GM12873 (cell line): ENCODE results near the gene PSMD1.

Source experiments
- TF ChIP-seq, protein P1 (sequence below): IDR thresholded peaks from 2 replicates; pipeline ENCODE4 v1.5.1; 2012; ENCODE audit warnings: low read depth, mild to moderate bottlenecking, moderate library complexity, low read length, control low read depth; ENCODE audit not compliant: insufficient read depth; ENCODE audit errors: missing control alignments

PSMD1 gene

DNA sequence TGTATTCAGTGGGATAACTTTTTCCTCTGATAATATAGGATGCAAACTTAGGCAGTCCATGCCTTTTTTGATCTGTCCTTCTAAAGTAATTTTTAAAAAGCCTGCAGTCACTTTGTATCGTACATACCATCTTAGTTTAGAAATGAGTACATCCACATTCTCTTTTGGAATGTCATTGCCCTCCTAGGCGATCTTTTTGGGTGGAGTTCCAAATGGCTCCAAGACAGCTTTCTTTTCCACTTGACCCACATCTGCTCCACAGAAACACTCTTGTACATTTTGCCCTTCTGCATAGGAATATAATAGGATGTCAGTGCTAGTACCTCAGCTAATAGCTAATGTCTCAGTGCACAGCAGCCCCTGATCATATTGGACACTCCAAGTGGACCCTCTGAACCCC lies 90.0 kb downstream of the PSMD1 start:
- TF ChIP-seq, protein P1, sequence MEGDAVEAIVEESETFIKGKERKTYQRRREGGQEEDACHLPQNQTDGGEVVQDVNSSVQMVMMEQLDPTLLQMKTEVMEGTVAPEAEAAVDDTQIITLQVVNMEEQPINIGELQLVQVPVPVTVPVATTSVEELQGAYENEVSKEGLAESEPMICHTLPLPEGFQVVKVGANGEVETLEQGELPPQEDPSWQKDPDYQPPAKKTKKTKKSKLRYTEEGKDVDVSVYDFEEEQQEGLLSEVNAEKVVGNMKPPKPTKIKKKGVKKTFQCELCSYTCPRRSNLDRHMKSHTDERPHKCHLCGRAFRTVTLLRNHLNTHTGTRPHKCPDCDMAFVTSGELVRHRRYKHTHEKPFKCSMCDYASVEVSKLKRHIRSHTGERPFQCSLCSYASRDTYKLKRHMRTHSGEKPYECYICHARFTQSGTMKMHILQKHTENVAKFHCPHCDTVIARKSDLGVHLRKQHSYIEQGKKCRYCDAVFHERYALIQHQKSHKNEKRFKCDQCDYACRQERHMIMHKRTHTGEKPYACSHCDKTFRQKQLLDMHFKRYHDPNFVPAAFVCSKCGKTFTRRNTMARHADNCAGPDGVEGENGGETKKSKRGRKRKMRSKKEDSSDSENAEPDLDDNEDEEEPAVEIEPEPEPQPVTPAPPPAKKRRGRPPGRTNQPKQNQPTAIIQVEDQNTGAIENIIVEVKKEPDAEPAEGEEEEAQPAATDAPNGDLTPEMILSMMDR: no peak

DNA sequence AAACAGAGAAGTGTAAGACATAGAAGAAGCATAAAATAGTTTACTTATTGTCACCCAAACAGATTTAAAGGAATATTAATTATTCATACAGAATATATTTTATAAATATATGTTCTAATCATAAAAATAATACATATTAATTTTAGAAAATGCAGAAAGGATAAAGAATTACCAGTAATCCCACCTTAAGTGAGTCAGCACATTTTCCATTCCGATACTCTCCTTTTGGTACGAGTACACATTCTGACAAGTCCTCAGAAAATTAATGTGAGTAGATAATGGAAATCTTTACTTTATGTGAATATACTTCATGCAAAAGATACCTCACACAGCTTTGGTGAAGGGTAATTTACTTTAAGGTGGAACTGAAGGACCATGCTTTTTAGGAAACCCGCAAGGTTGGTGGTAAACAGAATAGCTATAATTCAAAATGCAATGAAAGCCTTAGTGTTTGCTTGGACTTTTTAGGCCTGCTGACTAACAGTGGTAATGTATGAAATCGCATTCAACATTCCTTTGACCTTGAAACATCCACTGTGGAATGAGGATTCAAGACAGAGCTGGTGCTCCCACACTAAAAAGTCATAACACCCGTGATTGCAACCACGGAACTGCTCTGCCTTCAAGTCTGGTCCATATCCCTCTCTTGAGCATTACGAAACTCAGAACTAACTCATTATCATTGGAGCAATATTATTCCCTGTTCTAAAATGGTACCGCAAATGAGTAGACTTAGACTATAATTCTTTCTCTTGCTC lies 96.3 kb downstream of the PSMD1 start:
- TF ChIP-seq, protein P1: no peak

DNA sequence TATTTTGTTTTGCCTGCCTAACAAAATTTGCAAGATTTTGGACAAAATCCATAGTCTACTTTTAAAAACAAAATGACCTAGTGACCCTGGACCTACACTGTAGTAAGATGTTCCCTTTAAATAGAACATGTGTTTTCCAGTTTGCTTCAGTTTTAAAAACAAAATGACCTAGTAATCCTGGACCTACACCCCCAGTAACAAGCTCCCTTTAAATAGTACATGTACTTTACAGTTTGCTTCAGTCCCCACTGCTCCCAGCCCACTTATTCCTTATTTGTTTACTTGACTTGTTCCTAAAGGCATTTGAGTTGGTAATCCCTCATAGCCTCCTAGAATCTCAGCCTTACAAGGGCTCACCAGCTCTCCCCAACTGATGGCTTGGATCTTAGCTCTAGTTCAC lies 102.6 kb downstream of the PSMD1 start:
- TF ChIP-seq, protein P1: no peak

DNA sequence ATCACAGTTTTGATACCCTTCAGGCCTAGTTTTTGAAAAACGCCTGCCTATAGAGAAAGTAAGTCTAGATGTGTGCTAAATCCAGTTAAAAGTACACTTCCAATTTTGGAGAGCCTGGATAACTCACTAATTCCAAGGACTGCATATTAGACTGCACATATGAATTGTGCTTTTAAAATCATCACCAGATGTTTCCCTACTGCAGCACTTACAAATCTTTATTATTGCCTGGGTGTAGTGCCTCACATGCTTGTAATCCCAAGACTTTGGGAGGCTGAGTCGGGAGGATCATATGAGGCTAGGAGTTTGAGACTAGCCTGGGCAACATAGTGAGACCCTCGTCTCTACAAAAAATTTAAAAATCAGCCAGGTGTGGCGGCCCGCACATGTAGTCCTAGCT lies 104.0 kb downstream of the PSMD1 start:
- TF ChIP-seq, protein P1: no peak

DNA sequence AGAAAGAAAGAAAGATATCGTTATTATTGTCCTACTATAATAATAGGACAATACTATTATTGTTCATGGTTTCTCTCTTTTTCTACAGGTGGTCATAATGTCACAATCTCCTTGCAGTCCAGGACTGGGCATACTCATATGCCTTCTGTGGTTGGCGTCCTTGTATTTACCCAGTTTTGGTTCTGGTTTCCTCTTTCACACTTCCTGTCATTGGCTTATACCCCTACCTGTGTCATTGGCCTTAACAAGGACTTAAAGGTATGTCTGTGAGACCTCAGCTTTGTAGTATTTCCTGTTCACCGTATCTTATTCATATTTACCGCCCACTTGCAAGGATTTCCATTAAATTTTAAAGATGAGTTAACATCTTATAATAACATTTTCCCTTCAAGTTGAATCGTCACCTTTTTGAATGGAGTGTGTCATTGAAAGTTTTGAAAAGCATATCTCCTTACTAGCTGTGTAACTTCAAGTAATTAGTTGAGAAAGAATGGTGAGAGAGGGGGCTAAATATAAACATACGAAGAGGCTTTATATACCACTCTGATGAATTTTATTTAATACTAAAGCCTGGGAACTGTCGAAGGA lies 104.7 kb downstream of the PSMD1 start:
- TF ChIP-seq, protein P1: no peak

DNA sequence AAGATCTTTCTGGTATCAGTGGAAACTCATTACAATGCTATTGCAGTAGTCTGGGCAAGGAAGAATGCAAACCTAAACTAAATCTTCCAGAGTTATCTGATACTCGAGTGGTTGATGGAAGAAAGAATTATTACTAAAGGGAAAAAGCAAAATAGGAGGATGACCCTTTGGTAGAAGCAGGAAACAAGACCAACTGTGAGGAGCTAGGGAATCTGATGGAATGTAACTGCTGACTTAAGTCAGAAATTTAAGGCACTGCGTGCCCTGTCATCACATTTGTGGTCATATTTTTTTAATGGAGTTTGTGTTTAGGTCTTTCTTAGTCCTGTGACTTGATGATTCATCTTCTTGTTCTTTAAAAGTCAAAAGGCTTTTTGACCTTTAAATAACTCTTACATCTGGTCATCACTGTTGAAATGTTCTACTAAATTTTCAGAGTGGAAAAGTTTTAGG lies 105.2 kb downstream of the PSMD1 start:
- TF ChIP-seq, protein P1: no peak

DNA sequence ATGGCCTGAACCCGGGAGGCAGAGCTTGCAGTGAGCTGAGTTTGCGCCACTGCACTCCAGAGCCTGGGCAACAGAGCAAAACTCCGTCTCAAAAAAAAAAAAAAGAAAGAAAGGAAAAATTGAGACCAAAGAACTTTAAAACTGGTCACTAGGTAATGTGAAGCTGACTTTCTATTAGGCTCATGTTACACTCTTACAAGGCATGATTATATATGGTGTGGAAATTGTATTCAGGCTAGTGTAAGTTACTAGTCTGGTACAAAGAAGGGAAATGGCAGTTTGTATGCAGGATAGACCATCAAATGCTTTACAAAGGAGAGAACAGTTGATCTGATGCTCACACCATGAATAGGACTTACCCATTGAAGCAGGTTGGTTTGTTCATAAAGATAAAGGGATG lies 106.3 kb downstream of the PSMD1 start:
- TF ChIP-seq, protein P1: no peak
